GM23338 (cell line): ENCODE data around the gene CACNA1H. TPM values are rescaled to one million over a fixed set of nuclear protein-coding genes. Genes with fewer than 3 reads are reported as not detected.
A peak's percentile ranks its signal among the peaks of the same experiment; 100 is the strongest.

Source experiments
- ATAC-seq: fragments of 200-7000 bp; cut with Tn5 transposase; 3 replicates; pipeline ENCODE4 v1.9.1; 2020
- DNase-seq: peaks from one replicate; pipeline ENCODE4 v3.0.0-alpha.2; 2015; ENCODE audit warnings: low spot score
- H2AFZ ChIP-seq: fragments of 200-600 bp; sonication (generic); 2 replicates; pipeline ENCODE4 v1.8.0; 2016; ENCODE audit warnings: antibody characterized with exemption, mild to moderate bottlenecking, moderate library complexity
- H3F3A ChIP-seq: fragments of 200-600 bp; sonication (generic); replicated peaks from 2 replicates; pipeline ENCODE4 v1.8.0; 2017; ENCODE audit warnings: antibody characterized with exemption, mixed run types, low read depth
- H3K27ac ChIP-seq: fragments of 200-600 bp; sonication (generic); 2 replicates; pipeline ENCODE4 v1.6.1; 2016; ENCODE audit warnings: low read depth
- H3K27me3 ChIP-seq: fragments of 200-600 bp; sonication (generic); 2 replicates; pipeline ENCODE4 v1.8.0; 2016; ENCODE audit warnings: mild to moderate bottlenecking, mixed run types, moderate library complexity; ENCODE audit not compliant: insufficient read depth
- H3K36me3 ChIP-seq: fragments of 200-600 bp; sonication (generic); 2 replicates; pipeline ENCODE4 v1.8.0; 2016; ENCODE audit warnings: mild to moderate bottlenecking; ENCODE audit not compliant: insufficient read depth
- H3K4me1 ChIP-seq: fragments of 200-600 bp; sonication (generic); 2 replicates; pipeline ENCODE4 v1.8.0; 2016; ENCODE audit warnings: mild to moderate bottlenecking, moderate library complexity; ENCODE audit not compliant: insufficient read depth
- H3K4me2 ChIP-seq: fragments of 200-600 bp; sonication (generic); 2 replicates; pipeline ENCODE4 v1.7.1; 2017; ENCODE audit warnings: mixed run types
- H3K4me3 ChIP-seq: fragments of 200-600 bp; sonication (generic); 2 replicates; pipeline ENCODE4 v1.6.1; 2016; ENCODE audit warnings: mixed run types
- H3K79me2 ChIP-seq: fragments of 200-600 bp; sonication (generic); replicated peaks from 2 replicates; pipeline ENCODE4 v1.8.0; 2017; ENCODE audit warnings: mild to moderate bottlenecking; ENCODE audit not compliant: insufficient read depth
- H3K9me2 ChIP-seq: fragments of 200-600 bp; sonication (generic); 2 replicates; pipeline ENCODE4 v1.8.0; 2017; ENCODE audit not compliant: insufficient read depth
- H4K20me1 ChIP-seq: fragments of 200-600 bp; sonication (generic); replicated peaks from 2 replicates; pipeline ENCODE4 v1.8.0; 2017; ENCODE audit warnings: mild to moderate bottlenecking; ENCODE audit not compliant: insufficient read depth
- H3K27ac Mint-ChIP-seq: 2 replicates; pipeline ENCODE4 v1.8.0; 2020; ENCODE audit warnings: inconsistent platforms, mild to moderate bottlenecking, moderate library complexity, mixed read lengths
- H3K27me3 Mint-ChIP-seq: 3 replicates; pipeline ENCODE4 v1.8.0; 2022; ENCODE audit warnings: low read depth, mild to moderate bottlenecking, moderate library complexity, mixed read lengths, inconsistent platforms; ENCODE audit not compliant: insufficient read depth, poor library complexity
- H3K36me3 Mint-ChIP-seq: 3 replicates; pipeline ENCODE4 v1.8.0; 2021; ENCODE audit warnings: low read depth, mild to moderate bottlenecking, inconsistent platforms, moderate library complexity, mixed read lengths
- H3K4me1 Mint-ChIP-seq: 3 replicates; pipeline ENCODE4 v1.8.0; 2020; ENCODE audit warnings: mild to moderate bottlenecking, inconsistent platforms, mixed read lengths
- H3K4me3 Mint-ChIP-seq: 3 replicates; pipeline ENCODE4 v1.8.0; 2021; ENCODE audit warnings: moderate library complexity, mild to moderate bottlenecking, inconsistent platforms, mixed read lengths
- H3K9me3 Mint-ChIP-seq: 3 replicates; pipeline ENCODE4 v1.8.0; 2020; ENCODE audit warnings: moderate library complexity, mild to moderate bottlenecking, inconsistent platforms, mixed read lengths
- CTCF ChIP-seq, 2 experiments: fragments of 200-600 bp in 1 of 2; sonication (generic) in 1 of 2; conservative IDR thresholded peaks; 2 replicates each; pipeline versions ENCODE4 v1.5.1 to v1.6.1; 2016 to 2017; ENCODE audit warnings: antibody characterized with exemption in 2 of 2, low read depth in 2 of 2, mild to moderate bottlenecking in 2 of 2, moderate library complexity in 1 of 2
- REST ChIP-seq: IDR thresholded peaks from one replicate; pipeline ENCODE4 v1.6.1; 2018; ENCODE audit warnings: antibody characterized with exemption; ENCODE audit not compliant: unreplicated experiment
- ZNF462 ChIP-seq: fragments of 250-450 bp; sonication (Bioruptor Pico); IDR thresholded peaks from 2 replicates; pipeline ENCODE4 v1.5.0; 2020; ENCODE audit warnings: mild to moderate bottlenecking, moderate library complexity
- polyA plus RNA-seq: library from polyadenylated mRNA; unstranded; fragments of >200 nt; fragmentation: Nextera tagmentation; extraction: Ambion mirVana; gene quantifications from 2 replicates; pipeline ENCODE4 v1.2.1, GENCODE V29; 2016
- total RNA-seq: library from RNA; depleted of rRNA; stranded (reverse); fragments of >200 nt; shearing (Covaris generic); gene quantifications from 2 replicates; pipeline ENCODE4 v1.2.3, GENCODE V29; 2014

Gene CACNA1H
- total and polyA plus RNA-seq, 2 experiments from 2014 or later, result 3.5 to 43.3 TPM

GRCh38 chr16:1188432-1189189 is 35.7 kb downstream of the CACNA1H start:
- H3K79me2 ChIP-seq, result no peaks in the 10 kb centered on the region; the same call in 1 of the 2 replicates
- no peak overlapping the region for H3K4me3 ChIP-seq
- Mint-ChIP-seq H3K4me1 (peaks cover 3% of the 10 kb centered on the region; the same call in 1 of the 3 replicates), H3K4me3 (no peak overlapping the region), H3K27ac (no peak overlapping the region), H3K36me3 (no peaks in the 10 kb centered on the region), H3K27me3 (peaks cover 9% of the 10 kb centered on the region), H3K9me3 (no peaks in the 10 kb centered on the region)
- H3K4me1 ChIP-seq, result no peaks in the 10 kb centered on the region
- peaks cover 4% of the 10 kb centered on the region for H4K20me1 ChIP-seq
- H3K27me3 ChIP-seq, result no peaks in the 10 kb centered on the region
- H3K4me2 ChIP-seq, result no peak overlapping the region
- no peaks in the 10 kb centered on the region for H3K36me3 ChIP-seq
- H3F3A ChIP-seq, result no peaks in the 10 kb centered on the region
- H2AFZ ChIP-seq, result no peak overlapping the region
- H3K27ac ChIP-seq, result no peak overlapping the region
- peak; percentile 99 for TF ChIP-seq REST
- TF ChIP-seq CTCF (conservative IDR thresholded peaks at IDR 0.05; ENCODE audit: low read depth in 2 of 2), result no peak
- TF ChIP-seq ZNF462 (CRISPR knock-in tag), result no peak
- DNase-seq (peak; percentile 78), ATAC-seq (peak; percentile 89)
- no peaks in the 10 kb centered on the region for H3K9me2 ChIP-seq
